Measurements from ENCODE around the gene STUB1. TPM values are rescaled to one million over a fixed set of nuclear protein-coding genes. Genes with fewer than 3 reads are reported as not detected.

STUB1 gene
- total RNA-seq, 1 experiment from 2014 or later = 102 TPM

GRCh38 chr16:676913-677312 is 3.3 kb upstream of the STUB1 start:
- H3K56ac ChIP-seq (ENCODE audit: insufficient read length, low read depth, low read length) = no peak overlapping the region
- no peak overlapping the region for H2BK12ac ChIP-seq (ENCODE audit: insufficient read length, low read depth, low read length)
- Mint-ChIP-seq H3K4me3 (no peak overlapping the region; a peak in 1 of 5 replicates), H3K4me1 (peaks cover 16 to 32% of the 10 kb centered on the region in 2 experiments), H3K36me3 (ENCODE audit: insufficient read depth in 1 of 3, low read depth in 3 of 3) (peaks cover 13 to 20% (median 16%) of the 10 kb centered on the region in 3 experiments; a peak in 6 of 7 replicates), H3K27me3 (ENCODE audit: low read depth) (peaks cover 3% of the 10 kb centered on the region; the same call in 1 of the 2 replicates), H3K27ac (no peak overlapping the region), H3K9me3 (no peaks in the 10 kb centered on the region)
- H2BK120ac ChIP-seq (ENCODE audit: low read depth, low read length, poor library complexity, severe bottlenecking) = no peak overlapping the region
- H2BK20ac ChIP-seq (ENCODE audit: low read depth, low read length, poor library complexity, severe bottlenecking) = no peak overlapping the region
- peaks cover 2% of the 10 kb centered on the region; the same call in 1 of the 2 replicates for H3K79me2 ChIP-seq (ENCODE audit: insufficient read depth, low read length)
- H4K20me1 ChIP-seq (ENCODE audit: control insufficient read depth, insufficient read depth, insufficient read length) = no peaks in the 10 kb centered on the region
- H3K27ac ChIP-seq (ENCODE audit: insufficient read length, low read depth, low read length) = no peak overlapping the region
- no CpG with 5 or more reads among the region's 23 CpGs for WGBS (ENCODE audit: extremely low coverage, insufficient read length, low lambda C conversion rate)
- H4K5ac ChIP-seq (ENCODE audit: insufficient read length, low read depth, low read length) = no peak overlapping the region
- TF ChIP-seq CTCF (conservative IDR thresholded peaks at IDR 0.05) = no peak
- no peak overlapping the region for H4K91ac ChIP-seq (ENCODE audit: insufficient read length, low read depth, low read length)
- H3K23ac ChIP-seq (ENCODE audit: insufficient read length, low read depth, low read length) = no peak overlapping the region
- no peak overlapping the region for H2AK5ac ChIP-seq (ENCODE audit: insufficient read length, low read length)
- no peak overlapping the region for H2AFZ ChIP-seq (ENCODE audit: low read length)
- H3K27me3 ChIP-seq (ENCODE audit: insufficient read depth, low read length) = no peaks in the 10 kb centered on the region
- H2BK15ac ChIP-seq (ENCODE audit: low read depth, low read length) = no peak overlapping the region
- no peaks in the 10 kb centered on the region for H3K9me3 ChIP-seq (ENCODE audit: control insufficient read depth, low read depth, low read length)
- no peaks in the 10 kb centered on the region for H3K4me1 ChIP-seq (ENCODE audit: insufficient read depth, low read length)
- H4K8ac ChIP-seq (replicated peaks; ENCODE audit: insufficient read length, low read depth, low read length) = no peak overlapping the region
- no peak overlapping the region for H3K9ac ChIP-seq (ENCODE audit: extremely low read depth, insufficient read length, low read length)
- no peak overlapping the region for H3K18ac ChIP-seq (ENCODE audit: insufficient read length, low read depth, low read length)
- no peak overlapping the region for H3K4me2 ChIP-seq (ENCODE audit: insufficient read depth, insufficient read length, low read length)
- H2BK5ac ChIP-seq (ENCODE audit: insufficient read length, low read length) = no peak overlapping the region
- H3K79me1 ChIP-seq (ENCODE audit: insufficient read depth, low read depth, low read length, poor library complexity, severe bottlenecking) = no peaks in the 10 kb centered on the region
- no peak overlapping the region for H3K14ac ChIP-seq (ENCODE audit: insufficient read depth, low read length)
- DNase-seq = no peak
- peaks cover 15% of the 10 kb centered on the region for H3K23me2 ChIP-seq (ENCODE audit: insufficient read length, low read depth, low read length, poor library complexity, severe bottlenecking)
- H3K4ac ChIP-seq (ENCODE audit: low read depth, low read length) = no peak overlapping the region
- H3T11ph ChIP-seq (ENCODE audit: low read length) = no peak overlapping the region

Measured in H9 (cell line).